Measurements from ENCODE around the gene PLEKHH2. TPM values are rescaled to one million over a fixed set of nuclear protein-coding genes. Genes with fewer than 3 reads are reported as not detected.

PLEKHH2 gene
- total and polyA plus RNA-seq, 10 donors, result 0.91 to 21.9 (median 14.6) TPM

GRCh38 chr2:43745457-43745856 lies 108.4 kb downstream of the PLEKHH2 start:
- Histone ChIP-seq H3K36me3 (no peaks in the 10 kb centered on the region), H3K9me3 (no peaks in the 10 kb centered on the region), H3K27me3 (replicated peaks in 1 of 7) (no peaks in the 10 kb centered on the region), H3K27ac (peak overlapping the region in 3 of 8 donors; percentile 7 to 30 (median 16)), H3K4me3 (no peak overlapping the region), H3K4me1 (no peaks in the 10 kb centered on the region)
- no peak for DNase-seq
- TF ChIP-seq POLR2A (IDR thresholded peaks at IDR 0.05) (no peak), POLR2AphosphoS5 (IDR thresholded peaks at IDR 0.05) (no peak)
- intact Hi-C loops (cut with DNase I; ENCODE audit: low total_unique reads), result no loop called here
- 62 to 84% (median 83%) methylated on average over 3 of the region's 3 CpGs for WGBS, 5 donors

DNA sequence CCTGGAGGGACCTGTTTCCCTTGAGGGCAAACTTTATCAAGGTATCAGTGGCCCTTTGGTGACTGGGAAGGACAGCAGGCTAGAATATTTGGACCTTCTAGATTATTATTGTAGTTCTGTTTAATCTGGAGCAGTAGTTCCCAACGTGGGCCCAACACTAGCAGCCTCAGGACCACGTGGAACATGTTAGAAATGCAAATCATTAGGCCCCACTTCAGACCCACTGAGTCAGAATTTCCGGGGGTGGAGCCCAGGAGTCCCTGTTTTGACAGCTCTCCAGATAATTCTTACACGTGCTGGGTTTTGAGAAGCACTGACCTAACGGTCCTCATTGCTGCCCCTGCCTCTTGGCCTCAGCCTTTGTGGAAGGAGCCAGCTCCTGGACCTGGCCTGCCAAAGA lies 111.3 kb downstream of the PLEKHH2 start:
- Histone ChIP-seq H3K9me3 (no peaks in the 10 kb centered on the region), H3K4me3 (no peak overlapping the region), H3K27ac (no peak overlapping the region), H3K36me3 (no peaks in the 10 kb centered on the region), H3K4me1 (no peaks in the 10 kb centered on the region), H3K27me3 (replicated peaks in 1 of 7) (no peaks in the 10 kb centered on the region)
- WGBS, 5 donors, result 63 to 73% (median 72%) methylated on average over 4 to 5 of the region's 5 CpGs
- DNase-seq, result no peak
- intact Hi-C loops (cut with DNase I; ENCODE audit: low total_unique reads), result no loop called here
- TF ChIP-seq POLR2AphosphoS5 (IDR thresholded peaks at IDR 0.05) (no peak), POLR2A (IDR thresholded peaks at IDR 0.05) (no peak)
- TF ChIP-seq, protein P1, sequence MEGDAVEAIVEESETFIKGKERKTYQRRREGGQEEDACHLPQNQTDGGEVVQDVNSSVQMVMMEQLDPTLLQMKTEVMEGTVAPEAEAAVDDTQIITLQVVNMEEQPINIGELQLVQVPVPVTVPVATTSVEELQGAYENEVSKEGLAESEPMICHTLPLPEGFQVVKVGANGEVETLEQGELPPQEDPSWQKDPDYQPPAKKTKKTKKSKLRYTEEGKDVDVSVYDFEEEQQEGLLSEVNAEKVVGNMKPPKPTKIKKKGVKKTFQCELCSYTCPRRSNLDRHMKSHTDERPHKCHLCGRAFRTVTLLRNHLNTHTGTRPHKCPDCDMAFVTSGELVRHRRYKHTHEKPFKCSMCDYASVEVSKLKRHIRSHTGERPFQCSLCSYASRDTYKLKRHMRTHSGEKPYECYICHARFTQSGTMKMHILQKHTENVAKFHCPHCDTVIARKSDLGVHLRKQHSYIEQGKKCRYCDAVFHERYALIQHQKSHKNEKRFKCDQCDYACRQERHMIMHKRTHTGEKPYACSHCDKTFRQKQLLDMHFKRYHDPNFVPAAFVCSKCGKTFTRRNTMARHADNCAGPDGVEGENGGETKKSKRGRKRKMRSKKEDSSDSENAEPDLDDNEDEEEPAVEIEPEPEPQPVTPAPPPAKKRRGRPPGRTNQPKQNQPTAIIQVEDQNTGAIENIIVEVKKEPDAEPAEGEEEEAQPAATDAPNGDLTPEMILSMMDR (IDR thresholded peaks at IDR 0.05 in 8 of 11, conservative IDR thresholded peaks at IDR 0.05 in 3 of 11), result no peak

GRCh38 chr2:43749583-43749982 lies 112.5 kb downstream of the PLEKHH2 start:
- Histone ChIP-seq H3K27me3 (replicated peaks in 1 of 7) (no peaks in the 10 kb centered on the region), H3K4me1 (no peaks in the 10 kb centered on the region), H3K36me3 (no peaks in the 10 kb centered on the region), H3K27ac (no peak overlapping the region), H3K4me3 (no peak overlapping the region), H3K9me3 (no peaks in the 10 kb centered on the region)
- WGBS, 5 donors, result 75 to 87% (median 84%) methylated on average over 3 of the region's 3 CpGs
- intact Hi-C loops (cut with DNase I; ENCODE audit: low total_unique reads), result no loop called here
- TF ChIP-seq, protein P1 (IDR thresholded peaks at IDR 0.05 in 8 of 11, conservative IDR thresholded peaks at IDR 0.05 in 3 of 11), result no peak
- TF ChIP-seq POLR2A (IDR thresholded peaks at IDR 0.05) (no peak), POLR2AphosphoS5 (IDR thresholded peaks at IDR 0.05) (no peak)
- DNase-seq, result no peak

DNA sequence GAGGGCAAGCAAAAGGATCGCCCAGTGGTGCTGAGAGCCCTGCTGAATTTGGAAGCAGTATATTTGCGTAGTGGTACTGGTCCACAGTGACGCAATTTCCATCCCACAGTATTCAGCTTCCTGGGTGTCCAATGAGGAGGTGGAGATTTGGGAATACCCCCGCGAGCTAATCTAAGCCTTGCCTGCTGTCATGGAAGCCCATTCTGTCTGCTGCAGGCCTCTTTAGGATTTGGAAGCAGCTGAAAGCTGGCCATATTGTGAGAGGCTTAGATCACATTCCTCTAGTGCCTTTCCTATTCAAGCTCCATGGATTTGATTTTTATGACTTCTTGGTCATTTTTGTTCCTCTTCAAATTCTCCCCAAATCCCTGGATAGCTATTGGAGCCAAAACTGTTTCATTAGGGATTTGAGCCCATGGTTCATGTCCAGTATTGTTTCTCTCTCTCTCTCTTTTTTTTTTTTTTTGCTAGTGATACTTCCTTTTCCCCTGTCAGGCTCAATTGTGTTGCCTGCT lies 114.5 kb downstream of the PLEKHH2 start:
- intact Hi-C loops (cut with DNase I; ENCODE audit: low total_unique reads), result no loop called here
- 89 to 100% (median 94%) methylated on average over 5 of the region's 5 CpGs for WGBS, 5 donors
- no peak overlapping the region for H3K4me3 ChIP-seq
- H3K36me3 ChIP-seq, result no peaks in the 10 kb centered on the region
- H3K9me3 ChIP-seq, result no peaks in the 10 kb centered on the region
- TF ChIP-seq POLR2AphosphoS5 (IDR thresholded peaks at IDR 0.05) (no peak), POLR2A (IDR thresholded peaks at IDR 0.05) (no peak)
- TF ChIP-seq, protein P1 (IDR thresholded peaks at IDR 0.05 in 8 of 11, conservative IDR thresholded peaks at IDR 0.05 in 3 of 11), result no peak
- H3K27ac ChIP-seq, result no peak overlapping the region
- no peaks in the 10 kb centered on the region for H3K4me1 ChIP-seq
- no peaks in the 10 kb centered on the region for H3K27me3 ChIP-seq (replicated peaks in 1 of 7)
- DNase-seq, result no peak

DNA sequence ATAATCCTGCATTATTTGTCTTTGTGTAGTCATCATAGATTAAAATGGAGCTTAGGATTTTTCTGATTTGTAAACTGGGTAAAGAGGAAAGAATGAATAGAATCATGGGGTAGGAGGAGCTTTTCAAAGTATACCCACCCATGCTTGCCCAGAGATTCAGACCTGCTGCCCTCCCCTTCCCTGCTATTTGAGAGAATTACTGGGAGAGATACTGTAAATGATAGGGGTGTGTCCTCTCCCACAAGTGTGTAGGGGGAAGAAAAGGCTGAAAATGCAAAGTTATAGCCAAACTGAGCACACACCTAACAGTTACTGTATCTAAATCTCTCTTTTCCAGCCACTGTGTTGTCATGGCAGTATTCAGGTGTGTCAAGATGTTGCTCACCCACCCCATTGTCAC lies 115.2 kb downstream of the PLEKHH2 start:
- Histone ChIP-seq H3K27me3 (replicated peaks in 1 of 7) (no peaks in the 10 kb centered on the region), H3K4me1 (no peaks in the 10 kb centered on the region), H3K27ac (no peak overlapping the region), H3K36me3 (no peaks in the 10 kb centered on the region), H3K9me3 (no peaks in the 10 kb centered on the region), H3K4me3 (no peak overlapping the region)
- DNase-seq, result no peak
- intact Hi-C loops (cut with DNase I; ENCODE audit: low total_unique reads), result no loop called here
- TF ChIP-seq POLR2A (IDR thresholded peaks at IDR 0.05) (no peak), POLR2AphosphoS5 (IDR thresholded peaks at IDR 0.05) (no peak)
- TF ChIP-seq, protein P1 (IDR thresholded peaks at IDR 0.05 in 8 of 11, conservative IDR thresholded peaks at IDR 0.05 in 3 of 11), result no peak
